Activated naive CD4-positive, alpha-beta T cell treated with anti-CD3 and anti-CD28 coated beads, Interleukin-2, amount 10 ng/mL, durations not matched to agents 7 days and 5 days (primary cell): Measurements from ENCODE around the gene SCG3.

ENCODE experiments used
- CTCF ChIA-PET: fragments of 350-600 bp; sonication (Branson Sonifier 250); formaldehyde crosslinking; loops from one replicate; lab custom pipeline; 2021; ENCODE audit warnings: antibody characterized with exemption; lab: Charles Lee
- DNase-seq: peaks from one replicate; pipeline ENCODE4 v3.0.0-alpha.2; 2020
- H3K27ac Mint-ChIP-seq: one replicate; pipeline ENCODE4 v1.8.0; 2021; ENCODE audit warnings: mild to moderate bottlenecking, moderate library complexity, mixed read lengths
- H3K27me3 Mint-ChIP-seq: one replicate; pipeline ENCODE4 v1.8.0; 2021; ENCODE audit warnings: mild to moderate bottlenecking, mixed read lengths
- H3K36me3 Mint-ChIP-seq: one replicate; pipeline ENCODE4 v1.8.0; 2021; ENCODE audit warnings: mixed read lengths
- H3K4me1 Mint-ChIP-seq: one replicate; pipeline ENCODE4 v1.8.0; 2021; ENCODE audit warnings: mixed read lengths
- H3K4me3 Mint-ChIP-seq: one replicate; pipeline ENCODE4 v1.8.0; 2021; ENCODE audit warnings: mild to moderate bottlenecking, moderate library complexity, mixed read lengths
- H3K9me3 Mint-ChIP-seq: one replicate; pipeline ENCODE4 v1.8.0; 2021; ENCODE audit warnings: mixed read lengths

SCG3 gene

GRCh38 chr15:51766341-51766740, 85.0 kb downstream of the SCG3 start:
- CTCF ChIA-PET: interaction anchor here (4.4 kb wide), 1 partner anchor 10 kb away, joined by 25 read pairs; no protein-coding TSS in a partner anchor
- H3K4me3 Mint-ChIP-seq: no peak overlapping the region

GRCh38 chr15:51768018-51768417, 86.7 kb downstream of the SCG3 start:
- CTCF ChIA-PET: interaction anchor here (1.5 to 4.4 kb wide), 2 partner anchors 8 to 118 kb away, joined by 9 to 25 read pairs; no protein-coding TSS in a partner anchor
- Mint-ChIP-seq H3K4me3 (no peak overlapping the region), H3K4me1 (peaks cover 11% of the 10 kb centered on the region), H3K27ac (no peak overlapping the region), H3K9me3 (peaks cover 6% of the 10 kb centered on the region), H3K27me3 (no peaks in the 10 kb centered on the region), H3K36me3 (peaks cover 23% of the 10 kb centered on the region)
- no peak for DNase-seq

More at GRCh38 chr15:51766341-51766740, 85.0 kb downstream of the SCG3 start:
- Mint-ChIP-seq H3K27me3 (no peaks in the 10 kb centered on the region), H3K4me1 (peaks cover 11% of the 10 kb centered on the region), H3K27ac (no peak overlapping the region), H3K9me3 (peaks cover 6% of the 10 kb centered on the region), H3K36me3 (peaks cover 21% of the 10 kb centered on the region)
- no peak for DNase-seq
